Neural cell (in vitro differentiated cells): Measurements from ENCODE around the gene DCDC1.

Experiments used
- CTCF ChIP-seq: fragments of 450-650 bp; IDR thresholded peaks from 2 replicates; pipeline ENCODE4 v1.5.1; 2014; ENCODE audit warnings: antibody characterized with exemption, mild to moderate bottlenecking, moderate library complexity; ENCODE audit not compliant: poor library complexity, severe bottlenecking
- EP300 ChIP-seq: fragments of 450-650 bp; conservative IDR thresholded peaks from 2 replicates; pipeline ENCODE4 v1.6.1; 2014; ENCODE audit warnings: antibody characterized with exemption, mild to moderate bottlenecking, moderate library complexity; ENCODE audit not compliant: poor library complexity, severe bottlenecking
- EZH2 ChIP-seq: fragments of 200-600, 300-800 bp; shearing (Covaris generic), sonication (generic); IDR thresholded peaks from 2 replicates; pipeline ENCODE4 v1.6.1; 2014; ENCODE audit warnings: antibody characterized with exemption, low read length, borderline replicate concordance, mild to moderate bottlenecking; ENCODE audit not compliant: insufficient read depth, poor library complexity, severe bottlenecking
- POLR2AphosphoS5 ChIP-seq: IDR thresholded peaks from 2 replicates; pipeline ENCODE4 v1.6.1; 2012
- TAF1 ChIP-seq: IDR thresholded peaks from 2 replicates; pipeline ENCODE4 v1.6.1; 2012; ENCODE audit warnings: low read depth

- TF ChIP-seq CTCF (no peak), EZH2 (no peak), EP300 (no peak), POLR2AphosphoS5 (no peak), TAF1 (no peak)
Measured at GRCh38 chr11:30814737-30815136, 554.8 kb downstream of the DCDC1 start.
